ENCODE results near the gene JMJD1C. TPM values are rescaled to one million over a fixed set of nuclear protein-coding genes. Genes with fewer than 3 reads are reported as not detected.
"Not testable (repeated sequence)": the region's sequence is repeated elsewhere in the genome, so short reads cannot be mapped to it uniquely, and the experiment has no call there.

The JMJD1C gene
- total RNA-seq, 4 donors from 2014 or later = 76.2 to 150 (median 101) TPM

GRCh38 chr10:63237396-63237795 lies 228.4 kb downstream of the JMJD1C start:
- 90 to 94% methylated on average over 3 of the region's 3 CpGs for WGBS, 2 donors (ENCODE audit: low coverage in 1 of 2)
- Histone ChIP-seq H3K36me3 (no peaks in the 10 kb centered on the region), H3K27me3 (no peaks in the 10 kb centered on the region), H3K27ac (peak overlapping the region in 3 of 4 donors; percentile 73 to 76 (median 74)), H3K4me1 (peaks cover 12 to 82% (median 13%) of the 10 kb centered on the region in 3 donors), H3K4me3 (no peak overlapping the region), H3K9me3 (no peaks in the 10 kb centered on the region)
- no peak for TF ChIP-seq POLR2AphosphoS5 (IDR thresholded peaks at IDR 0.05)
- TF ChIP-seq, protein P1, sequence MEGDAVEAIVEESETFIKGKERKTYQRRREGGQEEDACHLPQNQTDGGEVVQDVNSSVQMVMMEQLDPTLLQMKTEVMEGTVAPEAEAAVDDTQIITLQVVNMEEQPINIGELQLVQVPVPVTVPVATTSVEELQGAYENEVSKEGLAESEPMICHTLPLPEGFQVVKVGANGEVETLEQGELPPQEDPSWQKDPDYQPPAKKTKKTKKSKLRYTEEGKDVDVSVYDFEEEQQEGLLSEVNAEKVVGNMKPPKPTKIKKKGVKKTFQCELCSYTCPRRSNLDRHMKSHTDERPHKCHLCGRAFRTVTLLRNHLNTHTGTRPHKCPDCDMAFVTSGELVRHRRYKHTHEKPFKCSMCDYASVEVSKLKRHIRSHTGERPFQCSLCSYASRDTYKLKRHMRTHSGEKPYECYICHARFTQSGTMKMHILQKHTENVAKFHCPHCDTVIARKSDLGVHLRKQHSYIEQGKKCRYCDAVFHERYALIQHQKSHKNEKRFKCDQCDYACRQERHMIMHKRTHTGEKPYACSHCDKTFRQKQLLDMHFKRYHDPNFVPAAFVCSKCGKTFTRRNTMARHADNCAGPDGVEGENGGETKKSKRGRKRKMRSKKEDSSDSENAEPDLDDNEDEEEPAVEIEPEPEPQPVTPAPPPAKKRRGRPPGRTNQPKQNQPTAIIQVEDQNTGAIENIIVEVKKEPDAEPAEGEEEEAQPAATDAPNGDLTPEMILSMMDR (IDR thresholded peaks at IDR 0.05) = no peak
- TF ChIP-seq EP300 (IDR thresholded peaks at IDR 0.05) = no peak
- no peak for TF ChIP-seq POLR2A (IDR thresholded peaks at IDR 0.05)
- ATAC-seq = no peak

- Histone ChIP-seq H3K9me3 (no peaks in the 10 kb centered on the region), H3K36me3 (no peaks in the 10 kb centered on the region), H3K4me3 (no peak overlapping the region), H3K27me3 (no peaks in the 10 kb centered on the region), H3K4me1 (peaks cover 7 to 84% (median 11%) of the 10 kb centered on the region in 3 donors), H3K27ac (peak overlapping the region; percentile 71 to 76 (median 74))
- WGBS, 2 donors (ENCODE audit: low coverage in 1 of 2) = 67% methylated on average over 2 of the region's 2 CpGs
- ATAC-seq = peak; percentile 83
- TF ChIP-seq EP300 (IDR thresholded peaks at IDR 0.05) (no peak), POLR2A (IDR thresholded peaks at IDR 0.05) (no peak), POLR2AphosphoS5 (IDR thresholded peaks at IDR 0.05) (peak; percentile 76)
- TF ChIP-seq, protein P1 (IDR thresholded peaks at IDR 0.05) = no peak
These were observed 229.5 kb downstream of the JMJD1C start for GRCh38 chr10:63236113-63236935.

- Histone ChIP-seq H3K4me1 (peaks cover 7 to 80% (median 10%) of the 10 kb centered on the region in 3 donors), H3K27ac (peak overlapping the region in 2 of 4 donors; percentile 73 to 76)
- H3K4me3 ChIP-seq, H3K9me3 ChIP-seq, H3K36me3 ChIP-seq, H3K27me3 ChIP-seq, ATAC-seq: not testable (repeated sequence)
- WGBS, 2 donors (ENCODE audit: low coverage in 1 of 2) = 91 to 93% methylated on average over 7 to 10 of the region's 10 CpGs
These were observed 230.6 kb downstream of the JMJD1C start for GRCh38 chr10:63235136-63235535.

DNA sequence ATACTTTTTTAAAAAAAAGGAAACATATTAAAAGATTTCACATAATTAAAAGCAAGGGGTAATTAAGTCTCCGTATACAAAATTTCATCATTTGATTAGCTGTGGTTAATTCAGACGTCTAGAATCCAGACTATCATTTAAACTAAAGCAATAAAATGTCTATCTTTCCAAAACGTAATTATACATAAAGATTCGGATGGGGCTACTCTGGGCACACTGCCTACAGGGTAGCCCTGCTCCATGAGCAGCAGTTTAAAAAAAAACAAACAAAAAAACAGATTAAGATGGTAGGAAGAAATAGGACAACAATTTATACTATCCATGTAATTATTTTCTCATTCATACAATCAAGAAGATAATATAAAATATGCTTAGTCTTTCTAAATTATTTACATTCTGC lies 236.6 kb downstream of the JMJD1C start:
- no peaks in the 10 kb centered on the region for H3K27me3 ChIP-seq
- TF ChIP-seq POLR2A (IDR thresholded peaks at IDR 0.05) (no peak), EP300 (IDR thresholded peaks at IDR 0.05) (no peak), POLR2AphosphoS5 (IDR thresholded peaks at IDR 0.05) (no peak)
- TF ChIP-seq, protein P1 (IDR thresholded peaks at IDR 0.05) = no peak
- H3K9me3 ChIP-seq = no peaks in the 10 kb centered on the region
- 56 to 59% methylated on average over 4 of the region's 4 CpGs for WGBS, 2 donors (ENCODE audit: low coverage in 1 of 2)
- H3K4me1 ChIP-seq = peaks cover 0 to 78% (median 2%) of the 10 kb centered on the region in 3 donors
- H3K36me3 ChIP-seq = no peaks in the 10 kb centered on the region
- ATAC-seq = no peak
- no peak overlapping the region for H3K4me3 ChIP-seq
- no peak overlapping the region for H3K27ac ChIP-seq

DNA sequence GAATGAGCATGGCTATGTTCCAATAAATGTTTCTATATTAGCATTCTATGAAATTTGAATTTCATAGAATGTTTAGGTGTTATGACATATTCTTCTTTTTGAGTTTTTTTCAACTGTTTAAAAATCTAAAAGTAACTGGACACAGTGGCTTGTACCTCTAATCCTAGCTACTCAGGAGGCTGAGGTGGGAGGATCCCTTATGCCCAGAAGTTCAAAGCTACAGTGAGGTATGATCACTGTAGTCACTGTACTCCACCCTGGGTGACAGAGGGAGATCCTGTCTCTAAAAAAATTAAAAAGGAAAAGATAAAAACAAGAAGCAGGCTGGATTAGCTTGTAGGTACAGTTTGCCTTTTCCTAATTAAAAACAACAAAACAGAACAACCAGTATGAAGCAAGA lies 237.5 kb downstream of the JMJD1C start:
- no peak for TF ChIP-seq POLR2AphosphoS5 (IDR thresholded peaks at IDR 0.05)
- TF ChIP-seq, protein P1 (IDR thresholded peaks at IDR 0.05) = no peak
- TF ChIP-seq POLR2A (IDR thresholded peaks at IDR 0.05) = no peak
- TF ChIP-seq EP300 (IDR thresholded peaks at IDR 0.05) = no peak
- H3K36me3 ChIP-seq = no peaks in the 10 kb centered on the region

More for the DNA sequence above, 237.5 kb downstream of the JMJD1C start:
- peaks cover 0 to 70% (median 2%) of the 10 kb centered on the region in 3 donors for H3K4me1 ChIP-seq
- H3K4me3 ChIP-seq = no peak overlapping the region
- no peaks in the 10 kb centered on the region for H3K9me3 ChIP-seq
- no peaks in the 10 kb centered on the region for H3K27me3 ChIP-seq
- ATAC-seq = no peak
- no peak overlapping the region for H3K27ac ChIP-seq
